HUES48 (cell line): ENCODE data around the gene RAPGEFL1.

Experiments
- H3K27ac ChIP-seq: one replicate; pipeline ENCODE4 v1.7.0; 2013; ENCODE audit warnings: low read depth, low read length, inconsistent platforms
- H3K27me3 ChIP-seq: 2 replicates; pipeline ENCODE4 v1.6.1; 2013; ENCODE audit warnings: mild to moderate bottlenecking, low read length; ENCODE audit not compliant: control insufficient read depth, insufficient read depth
- H3K36me3 ChIP-seq: 2 replicates; pipeline ENCODE4 v1.6.1; 2013; ENCODE audit warnings: low read length; ENCODE audit not compliant: control insufficient read depth, insufficient read depth
- H3K4me1 ChIP-seq: 2 replicates; pipeline ENCODE4 v1.6.1; 2013; ENCODE audit warnings: mild to moderate bottlenecking, low read length; ENCODE audit not compliant: control insufficient read depth, insufficient read depth
- H3K4me3 ChIP-seq: 2 replicates; pipeline ENCODE4 v1.5.1; 2013; ENCODE audit warnings: mild to moderate bottlenecking, low read depth, low read length
- H3K9ac ChIP-seq: 2 replicates; pipeline ENCODE4 v1.6.1; 2013; ENCODE audit warnings: mild to moderate bottlenecking, low read depth, low read length, moderate library complexity
- H3K9me3 ChIP-seq: 2 replicates; pipeline ENCODE4 v1.6.1; 2013; ENCODE audit warnings: low read length; ENCODE audit not compliant: control insufficient read depth, insufficient read depth

RAPGEFL1 gene

GRCh38 chr17:40173778-40174135, 3.5 kb upstream of the RAPGEFL1 start:
- Histone ChIP-seq H3K9ac (no peak overlapping the region), H3K9me3 (no peaks in the 10 kb centered on the region), H3K27me3 (no peaks in the 10 kb centered on the region), H3K4me3 (no peak overlapping the region), H3K36me3 (peaks cover 63% of the 10 kb centered on the region), H3K4me1 (peaks cover 12% of the 10 kb centered on the region; the same call in 1 of the 2 replicates), H3K27ac (no peak overlapping the region)

- peaks cover 56% of the 10 kb centered on the region for H3K36me3 ChIP-seq
- no peak overlapping the region for H3K27ac ChIP-seq
- H3K9me3 ChIP-seq, result no peaks in the 10 kb centered on the region
- H3K4me1 ChIP-seq, result peaks cover 12% of the 10 kb centered on the region; the same call in 1 of the 2 replicates
- no peaks in the 10 kb centered on the region for H3K27me3 ChIP-seq
- H3K4me3 ChIP-seq, result no peak overlapping the region
- no peak overlapping the region for H3K9ac ChIP-seq
Observed at GRCh38 chr17:40174514-40174913, 2.8 kb upstream of the RAPGEFL1 start.

- no peaks in the 10 kb centered on the region for H3K9me3 ChIP-seq
- H3K4me3 ChIP-seq, result no peak overlapping the region
- peaks cover 40% of the 10 kb centered on the region for H3K36me3 ChIP-seq
- H3K27me3 ChIP-seq, result no peaks in the 10 kb centered on the region
- no peak overlapping the region for H3K9ac ChIP-seq
- no peak overlapping the region for H3K27ac ChIP-seq
- H3K4me1 ChIP-seq, result peaks cover 16% of the 10 kb centered on the region; the same call in 1 of the 2 replicates
Observed at GRCh38 chr17:40175928-40176753, 1.1 kb upstream of the RAPGEFL1 start.

- Histone ChIP-seq H3K9me3 (no peaks in the 10 kb centered on the region), H3K27me3 (no peaks in the 10 kb centered on the region), H3K4me1 (peaks cover 16% of the 10 kb centered on the region; the same call in 1 of the 2 replicates), H3K36me3 (peaks cover 39% of the 10 kb centered on the region), H3K27ac (no peak overlapping the region), H3K9ac (no peak overlapping the region), H3K4me3 (no peak overlapping the region)
Observed at GRCh38 chr17:40176754-40177110, 538 bp upstream of the RAPGEFL1 start.

GRCh38 chr17:40178021-40178601, 841 bp downstream of the RAPGEFL1 start:
- Histone ChIP-seq H3K27ac (peak overlapping the region; percentile 66), H3K36me3 (peaks cover 33% of the 10 kb centered on the region), H3K4me1 (peaks cover 16% of the 10 kb centered on the region; the same call in 1 of the 2 replicates), H3K9me3 (no peaks in the 10 kb centered on the region), H3K9ac (no peak overlapping the region), H3K4me3 (peak overlapping the region; percentile 62), H3K27me3 (no peaks in the 10 kb centered on the region)

GRCh38 chr17:40178660-40179059, 1.4 kb downstream of the RAPGEFL1 start:
- Histone ChIP-seq H3K4me1 (peaks cover 16% of the 10 kb centered on the region; the same call in 1 of the 2 replicates), H3K4me3 (peak overlapping the region; percentile 62), H3K27ac (no peak overlapping the region), H3K9ac (no peak overlapping the region), H3K36me3 (peaks cover 28% of the 10 kb centered on the region), H3K27me3 (no peaks in the 10 kb centered on the region), H3K9me3 (no peaks in the 10 kb centered on the region)

- no peak overlapping the region for H3K27ac ChIP-seq
- no peaks in the 10 kb centered on the region for H3K27me3 ChIP-seq
- H3K4me1 ChIP-seq, result peaks cover 16% of the 10 kb centered on the region; the same call in 1 of the 2 replicates
- H3K4me3 ChIP-seq, result no peak overlapping the region
- H3K36me3 ChIP-seq, result peaks cover 16% of the 10 kb centered on the region
- no peak overlapping the region for H3K9ac ChIP-seq
- H3K9me3 ChIP-seq, result no peaks in the 10 kb centered on the region
Observed at GRCh38 chr17:40179923-40180659, 2.8 kb downstream of the RAPGEFL1 start.

- Histone ChIP-seq H3K9me3 (no peaks in the 10 kb centered on the region), H3K9ac (no peak overlapping the region), H3K4me3 (no peak overlapping the region), H3K4me1 (peaks cover 16% of the 10 kb centered on the region; the same call in 1 of the 2 replicates), H3K36me3 (peaks cover 16% of the 10 kb centered on the region), H3K27me3 (no peaks in the 10 kb centered on the region), H3K27ac (no peak overlapping the region)
Observed at GRCh38 chr17:40180694-40181093, 3.4 kb downstream of the RAPGEFL1 start.

GRCh38 chr17:40181205-40181604, 3.9 kb downstream of the RAPGEFL1 start:
- H3K4me1 ChIP-seq, result peaks cover 14% of the 10 kb centered on the region; the same call in 1 of the 2 replicates
- no peak overlapping the region for H3K27ac ChIP-seq
- peaks cover 11% of the 10 kb centered on the region for H3K36me3 ChIP-seq
- H3K27me3 ChIP-seq, result no peaks in the 10 kb centered on the region
- H3K4me3 ChIP-seq, result no peak overlapping the region
- H3K9me3 ChIP-seq, result no peaks in the 10 kb centered on the region
- H3K9ac ChIP-seq, result no peak overlapping the region

GRCh38 chr17:40182606-40183005, 5.3 kb downstream of the RAPGEFL1 start:
- no peak overlapping the region for H3K9ac ChIP-seq
- peaks cover 9% of the 10 kb centered on the region; the same call in 1 of the 2 replicates for H3K36me3 ChIP-seq
- no peak overlapping the region for H3K27ac ChIP-seq
- peaks cover 8% of the 10 kb centered on the region; the same call in 1 of the 2 replicates for H3K4me1 ChIP-seq
- no peak overlapping the region for H3K4me3 ChIP-seq
- H3K27me3 ChIP-seq, result no peaks in the 10 kb centered on the region
- H3K9me3 ChIP-seq, result no peaks in the 10 kb centered on the region
